GM12878 (cell line): ENCODE data around the gene DPAGT1. TPM values are rescaled to one million over a fixed set of nuclear protein-coding genes. Genes with fewer than 3 reads are reported as not detected.
A peak's percentile ranks its signal among the peaks of the same experiment; 100 is the strongest.

Experiments
- ATAC-seq: fragments of 200-7000 bp; cut with Tn5 transposase; 3 replicates; pipeline ENCODE4 v1.9.1; 2020; ENCODE audit warnings: mild to moderate bottlenecking, moderate library complexity
- BruUV-seq: library from RNA; stranded (reverse); fragments of 400-500 nt; replicated peaks from 2 replicates; lab custom pipeline; 2021; lab: Mats Ljungman, UMichigan
- CTCF ChIA-PET: fragments of 300-600 bp; sonication (Branson Sonifier 250); formaldehyde crosslinking; extraction: SDS; loops from one replicate; lab custom pipeline; 2021; ENCODE audit warnings: inconsistent platforms; lab: Yijun Ruan, JAX
- POLR2A ChIA-PET: fragments of 350-600 bp; formaldehyde crosslinking; extraction: SDS; loops from one replicate; lab custom pipeline; 2021; ENCODE audit warnings: inconsistent platforms; lab: Charles Lee
- RAD21 ChIA-PET: fragments of 300-600 bp; sonication (Branson Sonifier 250); formaldehyde crosslinking; loops from one replicate; lab custom pipeline; 2023; ENCODE audit warnings: antibody characterized with exemption; ENCODE audit not compliant: unreplicated experiment; lab: Charles Lee
- SMC1A ChIA-PET: fragments of 300-600 bp; sonication (Branson Sonifier 250); formaldehyde crosslinking; loops from one replicate; lab custom pipeline; 2023; ENCODE audit not compliant: unreplicated experiment, uncharacterized antibody; lab: Charles Lee
- DNase-seq: peaks from one replicate; pipeline ENCODE4 v3.0.0-alpha.2; 2011; ENCODE audit warnings: low read depth, low spot score
- FAIRE-seq: peaks from 3 replicates; lab custom pipeline; 2011; peaks lifted over from hg19 to GRCh38; lab: Jason Lieb, UNC
- H2AFZ ChIP-seq: 2 replicates; pipeline ENCODE4 v1.6.0; 2011; ENCODE audit warnings: low read depth, low read length, control low read depth; ENCODE audit not compliant: control insufficient read depth
- H3K27ac ChIP-seq: 2 replicates; pipeline ENCODE4 v1.5.1; 2011; ENCODE audit warnings: control low read depth; ENCODE audit not compliant: control insufficient read depth, insufficient read depth
- H3K27me3 ChIP-seq, 2 experiments: replicated peaks in 1 of 2; 2 replicates each; pipeline versions ENCODE4 v1.6.0 to v1.6.1; 2011; ENCODE audit warnings: low read length in 1 of 2; ENCODE audit not compliant: control insufficient read depth in 2 of 2, insufficient read depth in 2 of 2
- H3K36me3 ChIP-seq, 2 experiments: 2 replicates each; pipeline ENCODE4 v1.5.1; 2011; ENCODE audit warnings: low read length in 1 of 2; ENCODE audit not compliant: control insufficient read depth in 2 of 2, insufficient read depth in 2 of 2
- H3K4me1 ChIP-seq: 2 replicates; pipeline ENCODE4 v1.6.1; 2011; ENCODE audit warnings: mild to moderate bottlenecking, low read length, moderate library complexity, mixed read lengths; ENCODE audit not compliant: control insufficient read depth, insufficient read depth
- H3K4me2 ChIP-seq: 2 replicates; pipeline ENCODE4 v1.6.0; 2011; ENCODE audit warnings: control low read depth; ENCODE audit not compliant: control insufficient read depth, insufficient read depth
- H3K4me3 ChIP-seq: fragments of 200-600 bp; sonication (generic); 2 replicates; pipeline ENCODE4 v1.5.1; 2016
- H3K79me2 ChIP-seq: 2 replicates; pipeline ENCODE4 v1.6.0; 2011; ENCODE audit warnings: low read length; ENCODE audit not compliant: control insufficient read depth, insufficient read depth
- H3K9ac ChIP-seq: 2 replicates; pipeline ENCODE4 v1.8.0; 2011; ENCODE audit warnings: low read length, control low read depth, mixed read lengths; ENCODE audit not compliant: control insufficient read depth, insufficient read depth
- H3K9me3 ChIP-seq: replicated peaks from 3 replicates; pipeline ENCODE4 v1.5.1; 2011; ENCODE audit warnings: mild to moderate bottlenecking, low read length; ENCODE audit not compliant: control insufficient read depth, insufficient read depth
- H4K20me1 ChIP-seq: 2 replicates; pipeline ENCODE4 v1.6.0; 2011; ENCODE audit not compliant: control insufficient read depth, insufficient read depth
- IRF4 ChIP-seq: IDR thresholded peaks from 2 replicates; pipeline ENCODE4 v1.6.1; 2011; ENCODE audit warnings: low read depth, low read length
- SUZ12 ChIP-seq: fragments of 200-600 bp; sonication (generic); IDR thresholded peaks from one replicate; pipeline ENCODE4 v1.6.1; 2018; ENCODE audit warnings: antibody characterized with exemption, mild to moderate bottlenecking; ENCODE audit not compliant: unreplicated experiment
- TCF3 ChIP-seq: IDR thresholded peaks from 2 replicates; pipeline ENCODE4 v1.6.1; 2012; ENCODE audit warnings: low read depth, mild to moderate bottlenecking, low read length, borderline replicate concordance; ENCODE audit not compliant: insufficient read depth
- ZBTB11 ChIP-seq: fragments of 450-650 bp; formaldehyde crosslinking; IDR thresholded peaks from 2 replicates; pipeline ENCODE4 v1.5.0; 2022; ENCODE audit warnings: mild to moderate bottlenecking, missing genetic modification characterization
- ZNF622 ChIP-seq: fragments of 450-650 bp; IDR thresholded peaks from 2 replicates; pipeline ENCODE4 v1.6.1; 2017; ENCODE audit warnings: mild to moderate bottlenecking, inconsistent platforms
- WGBS: methylation state at CpG from one replicate; pipeline ENCODE4 v1.1.6; 2016; ENCODE audit warnings: low lambda C conversion rate; ENCODE audit not compliant: insufficient replicate concordance, insufficient coverage; ENCODE audit errors: missing lambda C conversion rate; 5-methylcytosine and 5-hydroxymethylcytosine counted together
- in situ Hi-C: fragments of 300-500 bp; cut with MboI; formaldehyde crosslinking; loops from 9 replicates; pipeline ENCODE4 v1.14.3; 2018; ENCODE audit warnings: mixed read lengths
- intact Hi-C: fragments of 100-400 bp; cut with micrococcal nuclease; formaldehyde crosslinking; loops from one replicate; pipeline ENCODE4 v1.14.2; 2022; ENCODE audit not compliant: unreplicated experiment
- polyA plus RNA-seq, 11 experiments: library from polyadenylated mRNA; depleted of rRNA in 4 of 11; unstranded in 6 of 11; stranded (reverse) in 5 of 11; fragments of >200 nt; fragmentation: Nextera tagmentation in 4 of 11; fragmentation: Illumina TruSeq in 1 of 11; extraction: Ambion mirVana in 4 of 11; extraction: Trizol in 1 of 11; gene quantifications; 1 replicate in 1 of 11; 2 replicates in 10 of 11; pipeline versions ENCODE4 v1.2.1 to v1.2.3, GENCODE V29; 2011 to 2016; ENCODE audit warnings: inconsistent platforms in 2 of 11, missing spikeins in 2 of 11, low read depth in 1 of 11
- total RNA-seq, 4 experiments: library from RNA; depleted of rRNA in 3 of 4; stranded (reverse); fragments of >200 nt in 3 of 4; fragmentation: Illumina TruSeq in 1 of 4; extraction: Trizol in 1 of 4; gene quantifications; 2 replicates each; pipeline versions ENCODE4 v1.2.1 to v1.2.3, GENCODE V29; 2013 to 2021
- TF ChIP-seq, protein P1 (sequence below): fragments of 450-650 bp; formaldehyde crosslinking; IDR thresholded peaks from 2 replicates; pipeline ENCODE4 v1.4.0; 2020; ENCODE audit warnings: mild to moderate bottlenecking, moderate library complexity

The DPAGT1 gene
- total and polyA plus RNA-seq, 10 of the 15 experiments (the other 5 are each of a cell fraction or from before 2014, with no cell fraction given), result 20.5 to 95.6 (median 54.3) TPM

- TF ChIP-seq IRF4 (no peak), ZNF622 (no peak), ZBTB11 (CRISPR knock-in tag) (no peak), TCF3 (no peak), SUZ12 (peak; percentile 68)
- TF ChIP-seq, protein P1, sequence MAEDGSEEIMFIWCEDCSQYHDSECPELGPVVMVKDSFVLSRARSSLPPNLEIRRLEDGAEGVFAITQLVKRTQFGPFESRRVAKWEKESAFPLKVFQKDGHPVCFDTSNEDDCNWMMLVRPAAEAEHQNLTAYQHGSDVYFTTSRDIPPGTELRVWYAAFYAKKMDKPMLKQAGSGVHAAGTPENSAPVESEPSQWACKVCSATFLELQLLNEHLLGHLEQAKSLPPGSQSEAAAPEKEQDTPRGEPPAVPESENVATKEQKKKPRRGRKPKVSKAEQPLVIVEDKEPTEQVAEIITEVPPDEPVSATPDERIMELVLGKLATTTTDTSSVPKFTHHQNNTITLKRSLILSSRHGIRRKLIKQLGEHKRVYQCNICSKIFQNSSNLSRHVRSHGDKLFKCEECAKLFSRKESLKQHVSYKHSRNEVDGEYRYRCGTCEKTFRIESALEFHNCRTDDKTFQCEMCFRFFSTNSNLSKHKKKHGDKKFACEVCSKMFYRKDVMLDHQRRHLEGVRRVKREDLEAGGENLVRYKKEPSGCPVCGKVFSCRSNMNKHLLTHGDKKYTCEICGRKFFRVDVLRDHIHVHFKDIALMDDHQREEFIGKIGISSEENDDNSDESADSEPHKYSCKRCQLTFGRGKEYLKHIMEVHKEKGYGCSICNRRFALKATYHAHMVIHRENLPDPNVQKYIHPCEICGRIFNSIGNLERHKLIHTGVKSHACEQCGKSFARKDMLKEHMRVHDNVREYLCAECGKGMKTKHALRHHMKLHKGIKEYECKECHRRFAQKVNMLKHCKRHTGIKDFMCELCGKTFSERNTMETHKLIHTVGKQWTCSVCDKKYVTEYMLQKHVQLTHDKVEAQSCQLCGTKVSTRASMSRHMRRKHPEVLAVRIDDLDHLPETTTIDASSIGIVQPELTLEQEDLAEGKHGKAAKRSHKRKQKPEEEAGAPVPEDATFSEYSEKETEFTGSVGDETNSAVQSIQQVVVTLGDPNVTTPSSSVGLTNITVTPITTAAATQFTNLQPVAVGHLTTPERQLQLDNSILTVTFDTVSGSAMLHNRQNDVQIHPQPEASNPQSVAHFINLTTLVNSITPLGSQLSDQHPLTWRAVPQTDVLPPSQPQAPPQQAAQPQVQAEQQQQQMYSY (CRISPR knock-in tag), result no peak
- H2AFZ ChIP-seq, result peak within 1 kb of the TSS; percentile 42
- no peaks in the 10 kb centered on the region for H4K20me1 ChIP-seq
- no peak for DNase-seq
- H3K27ac ChIP-seq, result no peak within 1 kb of the TSS
- ChIA-PET CTCF (no interaction called here), RAD21 (no interaction called here), SMC1A (no interaction called here), POLR2A (interaction anchor here (0.5 to 0.6 kb wide), 3 partner anchors 21 to 213 kb away, joined by 3 to 7 read pairs (median 3); no protein-coding TSS in a partner anchor)
- H3K4me3 ChIP-seq, result peak within 1 kb of the TSS; percentile 67
- no peak for FAIRE-seq
- ATAC-seq, result peak; percentile 32
- peak within 1 kb of the TSS; percentile 79 for H3K4me2 ChIP-seq
- no TSS peak for BruUV-seq
- no peak within 1 kb of the TSS for H3K9ac ChIP-seq
- no peaks in the 10 kb centered on the region for H3K79me2 ChIP-seq
- H3K4me1 ChIP-seq, result no peaks in the 10 kb centered on the region
- WGBS, result 7% methylated on average over 63 of the region's 73 CpGs
- in situ Hi-C loops, result no loop called here
- intact Hi-C loops, result loop anchor here (5.0 kb wide), 2 partner anchors 48 to 173 kb away; no protein-coding TSS in a partner anchor
- peaks cover 12 to 17% of the 10 kb centered on the region in 2 experiments; a peak in 3 of 4 replicates for H3K27me3 ChIP-seq
- no peaks in the 10 kb centered on the region for H3K36me3 ChIP-seq
- H3K9me3 ChIP-seq, result no peaks in the 10 kb centered on the region
Observed at GRCh38 chr11:119149018-119149785, 47.5 kb upstream of the DPAGT1 start, which contains the start of gene ABCG4. Gene ABCG4, plus strand, starts transcription at chr11:119149052. Its CDS starts 914 bp downstream, at chr11:119149966.
